CD4-positive, alpha-beta T cell (primary cell): ENCODE results near the gene HBE1. TPM values are rescaled to one million over a fixed set of nuclear protein-coding genes. Genes with fewer than 3 reads are reported as not detected.

Experiments
- ATAC-seq: fragments of 200-7000 bp; cut with Tn5 transposase; one replicate; pipeline ENCODE4 v1.10.0; 2022; ENCODE audit warnings: mild to moderate bottlenecking; ENCODE audit not compliant: poor library complexity
- CTCF ChIA-PET: fragments of 350-600 bp; sonication (Branson Sonifier 250); formaldehyde crosslinking; loops from one replicate; lab custom pipeline; 2021; ENCODE audit warnings: antibody characterized with exemption, inconsistent platforms; lab: Charles Lee
- POLR2A ChIA-PET: fragments of 350-600 bp; sonication (Branson Sonifier 250); formaldehyde crosslinking; loops from one replicate; lab custom pipeline; 2021; ENCODE audit warnings: antibody characterized with exemption, inconsistent platforms; lab: Charles Lee
- DNase-seq, 14 experiments: peaks; one replicate each; pipeline ENCODE4 v3.0.0-alpha.2; 2013 to 2020; ENCODE audit warnings: mixed read lengths in 2 of 14
- H3K27ac ChIP-seq, 2 donors: one replicate each; pipeline versions ENCODE4 v1.5.1 to v1.7.0; 2013; ENCODE audit warnings: low read length in 2 of 2, low read depth in 1 of 2, mild to moderate bottlenecking in 1 of 2
- H3K27me3 ChIP-seq, 2 experiments: 1 replicate in 1 of 2; 2 replicates in 1 of 2; pipeline versions ENCODE4 v1.6.1 to v1.7.0; 2013; ENCODE audit warnings: low read length in 2 of 2, control low read depth in 1 of 2, mild to moderate bottlenecking in 1 of 2, moderate library complexity in 1 of 2; ENCODE audit not compliant: insufficient read depth in 2 of 2, control insufficient read depth in 1 of 2
- H3K36me3 ChIP-seq: one replicate; pipeline ENCODE4 v1.6.1; 2013; ENCODE audit warnings: low read length, control low read depth; ENCODE audit not compliant: insufficient read depth
- H3K4me1 ChIP-seq: one replicate; pipeline ENCODE4 v1.6.1; 2013; ENCODE audit warnings: low read length, control low read depth; ENCODE audit not compliant: insufficient read depth
- H3K4me3 ChIP-seq: one replicate; pipeline ENCODE4 v1.5.1; 2013; ENCODE audit warnings: mild to moderate bottlenecking, low read length, moderate library complexity
- H3K9me3 ChIP-seq, 2 experiments: 1 replicate in 1 of 2; 2 replicates in 1 of 2; pipeline versions ENCODE4 v1.6.1 to v1.7.0; 2013; ENCODE audit warnings: low read length in 2 of 2, mild to moderate bottlenecking in 2 of 2, control low read depth in 1 of 2, moderate library complexity in 1 of 2; ENCODE audit not compliant: control insufficient read depth in 1 of 2, insufficient read depth in 1 of 2
- H3K27ac Mint-ChIP-seq: one replicate; pipeline ENCODE4 v1.8.0; 2020; ENCODE audit warnings: mixed read lengths
- H3K27me3 Mint-ChIP-seq: one replicate; pipeline ENCODE4 v1.8.0; 2021; ENCODE audit warnings: mixed read lengths
- H3K36me3 Mint-ChIP-seq: one replicate; pipeline ENCODE4 v1.8.0; 2021; ENCODE audit warnings: low read depth, mixed read lengths
- H3K4me1 Mint-ChIP-seq: one replicate; pipeline ENCODE4 v1.8.0; 2021; ENCODE audit warnings: low read depth, mixed read lengths
- H3K4me3 Mint-ChIP-seq: one replicate; pipeline ENCODE4 v1.8.0; 2020; ENCODE audit warnings: mild to moderate bottlenecking, mixed read lengths
- H3K9me3 Mint-ChIP-seq: one replicate; pipeline ENCODE4 v1.8.0; 2020; ENCODE audit warnings: mixed read lengths
- intact Hi-C, 2 experiments: fragments of 100-400 bp; cut with DNase I in 1 of 2; cut with micrococcal nuclease in 1 of 2; formaldehyde crosslinking; loops; one replicate each; pipeline versions ENCODE4 v1.15.1 to v1.9.0; 2023 to 2025; cut with DNase I, micrococcal nuclease
- total RNA-seq, 174 experiments: library from RNA in 2 of 174; stranded (reverse) in 2 of 174; gene quantifications; one replicate each; pipeline ENCODE4 v1.2.3 and lab custom pipeline; 2021 to 2026
- TF ChIP-seq, protein P1 (sequence below): fragments of 200-600 bp; IDR thresholded peaks from one replicate; pipeline ENCODE4 v1.8.0; 2022; ENCODE audit warnings: antibody characterized with exemption, mild to moderate bottlenecking

HBE1 gene
- total RNA-seq, 2 experiments from 2014 or later = not detected

DNA sequence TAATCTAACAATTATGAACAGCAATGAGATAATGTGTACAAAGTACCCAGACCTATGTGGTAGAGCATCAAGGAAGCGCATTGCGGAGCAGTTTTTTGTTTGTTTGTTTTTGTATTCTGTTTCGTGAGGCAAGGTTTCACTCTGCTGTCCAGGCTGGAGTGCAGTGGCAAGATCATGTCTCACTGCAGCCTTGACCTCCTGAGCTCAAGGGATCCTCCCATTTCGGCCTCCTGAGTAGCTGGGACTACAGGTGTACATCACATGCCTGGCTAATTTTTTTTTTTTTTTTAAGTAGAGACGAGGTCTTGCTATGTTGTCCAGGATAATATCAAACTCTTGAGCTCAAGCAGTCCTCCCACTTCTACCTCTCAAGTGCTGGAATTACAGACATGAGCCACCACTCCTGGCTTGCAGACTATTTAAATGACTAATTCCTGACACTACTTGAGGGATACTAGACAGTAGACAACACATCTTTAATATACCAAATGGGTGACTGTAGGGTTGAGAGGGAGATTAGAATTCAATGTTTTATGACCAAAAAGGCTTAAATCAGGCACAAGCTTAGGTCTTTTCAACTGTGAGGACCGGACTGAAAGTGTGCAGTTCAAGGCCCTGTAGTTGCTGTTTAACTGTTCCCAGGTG is 19.3 kb upstream of the HBE1 start:
- ChIA-PET POLR2A (no interaction called here), CTCF (no interaction called here)
- Histone ChIP-seq H3K4me1 (no peaks in the 10 kb centered on the region), H3K27ac (no peak overlapping the region), H3K4me3 (no peak overlapping the region), H3K36me3 (no peaks in the 10 kb centered on the region), H3K9me3 (no peaks in the 10 kb centered on the region), H3K27me3 (no peaks in the 10 kb centered on the region)
- Mint-ChIP-seq H3K4me3 (no peak overlapping the region), H3K27ac (no peak overlapping the region), H3K27me3 (no peaks in the 10 kb centered on the region), H3K4me1 (no peaks in the 10 kb centered on the region), H3K36me3 (no peaks in the 10 kb centered on the region), H3K9me3 (no peaks in the 10 kb centered on the region)
- DNase-seq (no peak), ATAC-seq (no peak)
- intact Hi-C loops = no loop called here
- TF ChIP-seq, protein P1, sequence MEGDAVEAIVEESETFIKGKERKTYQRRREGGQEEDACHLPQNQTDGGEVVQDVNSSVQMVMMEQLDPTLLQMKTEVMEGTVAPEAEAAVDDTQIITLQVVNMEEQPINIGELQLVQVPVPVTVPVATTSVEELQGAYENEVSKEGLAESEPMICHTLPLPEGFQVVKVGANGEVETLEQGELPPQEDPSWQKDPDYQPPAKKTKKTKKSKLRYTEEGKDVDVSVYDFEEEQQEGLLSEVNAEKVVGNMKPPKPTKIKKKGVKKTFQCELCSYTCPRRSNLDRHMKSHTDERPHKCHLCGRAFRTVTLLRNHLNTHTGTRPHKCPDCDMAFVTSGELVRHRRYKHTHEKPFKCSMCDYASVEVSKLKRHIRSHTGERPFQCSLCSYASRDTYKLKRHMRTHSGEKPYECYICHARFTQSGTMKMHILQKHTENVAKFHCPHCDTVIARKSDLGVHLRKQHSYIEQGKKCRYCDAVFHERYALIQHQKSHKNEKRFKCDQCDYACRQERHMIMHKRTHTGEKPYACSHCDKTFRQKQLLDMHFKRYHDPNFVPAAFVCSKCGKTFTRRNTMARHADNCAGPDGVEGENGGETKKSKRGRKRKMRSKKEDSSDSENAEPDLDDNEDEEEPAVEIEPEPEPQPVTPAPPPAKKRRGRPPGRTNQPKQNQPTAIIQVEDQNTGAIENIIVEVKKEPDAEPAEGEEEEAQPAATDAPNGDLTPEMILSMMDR = no peak

GRCh38 chr11:5288108-5288905 is 18.6 kb upstream of the HBE1 start:
- CTCF ChIA-PET = no interaction called here
- H3K4me3 ChIP-seq = no peak overlapping the region
- no peak overlapping the region for H3K4me3 Mint-ChIP-seq
- H3K9me3 Mint-ChIP-seq = no peaks in the 10 kb centered on the region
- H3K36me3 ChIP-seq = no peaks in the 10 kb centered on the region
- ATAC-seq (no peak), DNase-seq (no peak)
- no peaks in the 10 kb centered on the region for H3K4me1 ChIP-seq
- POLR2A ChIA-PET = no interaction called here
- H3K4me1 Mint-ChIP-seq = no peaks in the 10 kb centered on the region
- intact Hi-C loops = no loop called here
- H3K27me3 ChIP-seq = no peaks in the 10 kb centered on the region
- no peak overlapping the region for H3K27ac Mint-ChIP-seq
- H3K27ac ChIP-seq = no peak overlapping the region
- no peaks in the 10 kb centered on the region for H3K27me3 Mint-ChIP-seq
- no peaks in the 10 kb centered on the region for H3K9me3 ChIP-seq
- H3K36me3 Mint-ChIP-seq = no peaks in the 10 kb centered on the region
- TF ChIP-seq, protein P1 = no peak

GRCh38 chr11:5286901-5287300 is 17.2 kb upstream of the HBE1 start:
- Mint-ChIP-seq H3K4me3 (no peak overlapping the region), H3K4me1 (no peaks in the 10 kb centered on the region), H3K27me3 (no peaks in the 10 kb centered on the region), H3K27ac (no peak overlapping the region), H3K9me3 (no peaks in the 10 kb centered on the region), H3K36me3 (no peaks in the 10 kb centered on the region)
- ChIA-PET POLR2A (no interaction called here), CTCF (no interaction called here)
- Histone ChIP-seq H3K27ac (no peak overlapping the region), H3K27me3 (no peaks in the 10 kb centered on the region), H3K36me3 (no peaks in the 10 kb centered on the region), H3K9me3 (no peaks in the 10 kb centered on the region), H3K4me1 (no peaks in the 10 kb centered on the region), H3K4me3 (no peak overlapping the region)
- intact Hi-C loops = no loop called here
- TF ChIP-seq, protein P1 = no peak
- no peak for DNase-seq
- ATAC-seq = no peak
